OCI-M2 (cell line): ENCODE measurements around the gene MTFR1L.
"Not testable (repeated sequence)": the region's sequence is repeated elsewhere in the genome, so short reads cannot be mapped to it uniquely, and the experiment has no call there.

Experiments used
- DNase-seq: peaks from one replicate; lab custom pipeline; 2025; ENCODE audit not compliant: unreplicated experiment; lab: John Stamatoyannopoulos, UW

Gene MTFR1L

GRCh38 chr1:25825605-25826004 is 5.9 kb downstream of the MTFR1L start:
- DNase-seq, result no peak

- no peak for DNase-seq
Measured at GRCh38 chr1:25826571-25826970, 6.8 kb downstream of the MTFR1L start.

GRCh38 chr1:25828491-25828890 is 8.7 kb downstream of the MTFR1L start:
- DNase-seq, result no peak

- DNase-seq, result no peak
Measured at GRCh38 chr1:25829046-25829445, 9.3 kb downstream of the MTFR1L start.

GRCh38 chr1:25831569-25832196 is 11.9 kb downstream of the MTFR1L start:
- DNase-seq, result no peak

GRCh38 chr1:25832336-25833037 is 12.7 kb downstream of the MTFR1L start:
- no peak for DNase-seq

- DNase-seq, result no peak
Measured at GRCh38 chr1:25833158-25833557, 13.4 kb downstream of the MTFR1L start.

- DNase-seq, result no peak
Measured at GRCh38 chr1:25834894-25835293, 15.1 kb downstream of the MTFR1L start.

GRCh38 chr1:25836695-25837094 is 16.9 kb downstream of the MTFR1L start:
- no peak for DNase-seq

- no peak for DNase-seq
Measured at GRCh38 chr1:25837262-25837875, 17.6 kb downstream of the MTFR1L start.

- DNase-seq, result not testable (repeated sequence)
Measured at GRCh38 chr1:25839808-25840207, 20.1 kb downstream of the MTFR1L start.

- DNase-seq, result no peak
Measured at GRCh38 chr1:25843483-25843882, 23.7 kb downstream of the MTFR1L start.

GRCh38 chr1:25844536-25845337 is 25.0 kb downstream of the MTFR1L start:
- no peak for DNase-seq

- no peak for DNase-seq
Measured at GRCh38 chr1:25845664-25846063, 25.9 kb downstream of the MTFR1L start.

GRCh38 chr1:25847929-25848328 is 28.2 kb downstream of the MTFR1L start:
- DNase-seq, result no peak

- no peak for DNase-seq
Measured at GRCh38 chr1:25848531-25848930, 28.8 kb downstream of the MTFR1L start.

- DNase-seq, result no peak
Measured at GRCh38 chr1:25854554-25854953, 34.8 kb downstream of the MTFR1L start.

- no peak for DNase-seq
Measured at GRCh38 chr1:25856856-25857255, 37.1 kb downstream of the MTFR1L start.

GRCh38 chr1:25858494-25858893 is 38.7 kb downstream of the MTFR1L start:
- DNase-seq, result no peak

- DNase-seq, result peak; percentile 78
Measured at GRCh38 chr1:25858906-25859789, 39.4 kb downstream of the MTFR1L start, which contains the start of gene AUNIP. Gene AUNIP (minus strand): TSS chr1:25859457. CDS start chr1:25859357, 100 bp downstream.
